ENCODE measurements around the gene KCNK5. TPM values are rescaled to one million over a fixed set of nuclear protein-coding genes. Genes with fewer than 3 reads are reported as not detected.

Gene KCNK5
- total RNA-seq, 2 donors from 2014 or later = 29.8 to 32.2 TPM

- Mint-ChIP-seq H3K27ac (no peak overlapping the region), H3K36me3 (ENCODE audit: low read depth) (no peaks in the 10 kb centered on the region), H3K4me3 (no peak overlapping the region), H3K27me3 (ENCODE audit: insufficient read depth) (no peaks in the 10 kb centered on the region), H3K9me3 (no peaks in the 10 kb centered on the region), H3K4me1 (peaks cover 18% of the 10 kb centered on the region)
- Histone ChIP-seq H3K9me3 (ENCODE audit: control insufficient read depth, low read length) (no peaks in the 10 kb centered on the region), H3K4me1 (ENCODE audit: control insufficient read depth, insufficient read depth, low read length) (no peaks in the 10 kb centered on the region), H3K4me3 (ENCODE audit: low read length) (no peak overlapping the region), H3K27ac (ENCODE audit: low read depth, low read length) (no peak overlapping the region), H3K9ac (ENCODE audit: extremely low read depth, low read length, poor library complexity, severe bottlenecking) (no peak overlapping the region), H3K27me3 (ENCODE audit: control insufficient read depth, insufficient read depth, low read length, poor library complexity, severe bottlenecking) (no peaks in the 10 kb centered on the region), H3K36me3 (ENCODE audit: control insufficient read depth, insufficient read depth, low read length) (no peaks in the 10 kb centered on the region)
- TF ChIP-seq, protein P1, sequence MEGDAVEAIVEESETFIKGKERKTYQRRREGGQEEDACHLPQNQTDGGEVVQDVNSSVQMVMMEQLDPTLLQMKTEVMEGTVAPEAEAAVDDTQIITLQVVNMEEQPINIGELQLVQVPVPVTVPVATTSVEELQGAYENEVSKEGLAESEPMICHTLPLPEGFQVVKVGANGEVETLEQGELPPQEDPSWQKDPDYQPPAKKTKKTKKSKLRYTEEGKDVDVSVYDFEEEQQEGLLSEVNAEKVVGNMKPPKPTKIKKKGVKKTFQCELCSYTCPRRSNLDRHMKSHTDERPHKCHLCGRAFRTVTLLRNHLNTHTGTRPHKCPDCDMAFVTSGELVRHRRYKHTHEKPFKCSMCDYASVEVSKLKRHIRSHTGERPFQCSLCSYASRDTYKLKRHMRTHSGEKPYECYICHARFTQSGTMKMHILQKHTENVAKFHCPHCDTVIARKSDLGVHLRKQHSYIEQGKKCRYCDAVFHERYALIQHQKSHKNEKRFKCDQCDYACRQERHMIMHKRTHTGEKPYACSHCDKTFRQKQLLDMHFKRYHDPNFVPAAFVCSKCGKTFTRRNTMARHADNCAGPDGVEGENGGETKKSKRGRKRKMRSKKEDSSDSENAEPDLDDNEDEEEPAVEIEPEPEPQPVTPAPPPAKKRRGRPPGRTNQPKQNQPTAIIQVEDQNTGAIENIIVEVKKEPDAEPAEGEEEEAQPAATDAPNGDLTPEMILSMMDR (conservative IDR thresholded peaks at IDR 0.05) = no peak
- WGBS, 2 experiments (ENCODE audit: insufficient coverage in 1 of 2, insufficient read length in 1 of 2) = 100% methylated on average over 1 of the region's 1 CpG; no CpG with 5 or more reads in 1 of the 2 experiments
- no peak for DNase-seq
Measured at GRCh38 chr6:39269961-39270360, 40.7 kb upstream of the KCNK5 start.

DNA sequence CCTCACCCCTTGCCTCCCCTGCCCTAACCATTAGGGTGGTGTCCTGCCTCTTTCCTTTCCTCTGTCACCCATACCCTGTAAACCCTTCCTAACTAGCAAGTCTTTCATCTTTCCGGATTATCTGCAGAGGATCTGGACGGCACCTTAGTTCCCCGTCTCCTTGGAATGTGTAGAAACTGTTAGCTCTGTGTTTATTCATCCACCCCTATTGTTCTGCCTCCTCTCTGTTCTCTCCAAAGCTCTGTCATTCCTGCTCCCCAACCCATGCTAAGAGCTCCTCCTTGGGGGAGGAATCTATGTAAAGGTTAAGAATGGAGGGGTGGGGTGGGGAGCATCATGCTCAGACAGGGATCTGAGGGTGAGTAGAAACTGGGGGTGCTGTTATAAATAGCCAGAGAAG, 39.4 kb upstream of the KCNK5 start:
- H3K36me3 Mint-ChIP-seq (ENCODE audit: low read depth) = no peaks in the 10 kb centered on the region
- Histone ChIP-seq H3K27me3 (ENCODE audit: control insufficient read depth, insufficient read depth, low read length, poor library complexity, severe bottlenecking) (no peaks in the 10 kb centered on the region), H3K36me3 (ENCODE audit: control insufficient read depth, insufficient read depth, low read length) (no peaks in the 10 kb centered on the region), H3K4me3 (ENCODE audit: low read length) (no peak overlapping the region), H3K9me3 (ENCODE audit: control insufficient read depth, low read length) (no peaks in the 10 kb centered on the region), H3K9ac (ENCODE audit: extremely low read depth, low read length, poor library complexity, severe bottlenecking) (no peak overlapping the region), H3K27ac (ENCODE audit: low read depth, low read length) (no peak overlapping the region), H3K4me1 (ENCODE audit: control insufficient read depth, insufficient read depth, low read length) (no peaks in the 10 kb centered on the region)
- H3K27ac Mint-ChIP-seq = no peak overlapping the region
- H3K4me1 Mint-ChIP-seq = peaks cover 17% of the 10 kb centered on the region
- TF ChIP-seq, protein P1 (conservative IDR thresholded peaks at IDR 0.05) = no peak
- no peaks in the 10 kb centered on the region for H3K27me3 Mint-ChIP-seq (ENCODE audit: insufficient read depth)
- H3K4me3 Mint-ChIP-seq = no peak overlapping the region
- 89% methylated on average over 3 of the region's 3 CpGs; no CpG with 5 or more reads in 1 of the 2 experiments for WGBS, 2 experiments (ENCODE audit: insufficient coverage in 1 of 2, insufficient read length in 1 of 2)
- DNase-seq = no peak
- peaks cover 1% of the 10 kb centered on the region for H3K9me3 Mint-ChIP-seq

DNA sequence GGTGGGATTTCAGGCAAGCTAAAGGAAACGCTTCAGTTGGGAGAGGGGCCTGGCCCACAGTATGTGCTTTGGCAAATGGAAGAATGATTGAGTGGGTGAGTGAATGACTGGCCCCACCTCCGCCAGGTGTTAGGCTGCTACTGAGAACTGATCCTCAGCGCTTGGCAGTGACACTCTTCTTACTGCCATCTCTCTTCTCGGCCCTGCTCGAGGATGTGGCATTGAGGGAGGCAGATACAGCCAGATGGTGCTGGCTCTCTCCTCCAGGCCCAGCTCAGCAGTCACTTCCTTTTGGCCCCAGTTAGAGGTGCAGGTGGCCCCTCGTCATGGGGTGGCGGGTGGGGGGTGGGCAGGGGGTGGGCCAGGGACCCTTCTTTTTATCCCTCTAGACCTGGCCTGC, 38.9 kb upstream of the KCNK5 start:
- no peak overlapping the region for H3K9ac ChIP-seq (ENCODE audit: extremely low read depth, low read length, poor library complexity, severe bottlenecking)
- Mint-ChIP-seq H3K27ac (no peak overlapping the region), H3K36me3 (ENCODE audit: low read depth) (no peaks in the 10 kb centered on the region), H3K9me3 (peaks cover 1% of the 10 kb centered on the region), H3K27me3 (ENCODE audit: insufficient read depth) (no peaks in the 10 kb centered on the region), H3K4me1 (peaks cover 16% of the 10 kb centered on the region), H3K4me3 (no peak overlapping the region)
- 94 to 100% methylated on average over 3 to 5 of the region's 7 CpGs for WGBS, 2 experiments (ENCODE audit: insufficient coverage in 1 of 2, insufficient read length in 1 of 2)
- no peaks in the 10 kb centered on the region for H3K4me1 ChIP-seq (ENCODE audit: control insufficient read depth, insufficient read depth, low read length)
- no peaks in the 10 kb centered on the region for H3K27me3 ChIP-seq (ENCODE audit: control insufficient read depth, insufficient read depth, low read length, poor library complexity, severe bottlenecking)
- H3K9me3 ChIP-seq (ENCODE audit: control insufficient read depth, low read length) = no peaks in the 10 kb centered on the region
- H3K4me3 ChIP-seq (ENCODE audit: low read length) = no peak overlapping the region
- no peaks in the 10 kb centered on the region for H3K36me3 ChIP-seq (ENCODE audit: control insufficient read depth, insufficient read depth, low read length)
- H3K27ac ChIP-seq (ENCODE audit: low read depth, low read length) = no peak overlapping the region
- TF ChIP-seq, protein P1 (conservative IDR thresholded peaks at IDR 0.05) = no peak
- DNase-seq = no peak
